NCI-H146 (cell line): ENCODE measurements around the gene GRK5.
"Not testable (repeated sequence)": the region's sequence is repeated elsewhere in the genome, so short reads cannot be mapped to it uniquely, and the experiment has no call there.

Experiments
- DNase-seq: peaks from one replicate; lab custom pipeline; 2025; lab: John Stamatoyannopoulos, UW

GRK5 gene

DNA sequence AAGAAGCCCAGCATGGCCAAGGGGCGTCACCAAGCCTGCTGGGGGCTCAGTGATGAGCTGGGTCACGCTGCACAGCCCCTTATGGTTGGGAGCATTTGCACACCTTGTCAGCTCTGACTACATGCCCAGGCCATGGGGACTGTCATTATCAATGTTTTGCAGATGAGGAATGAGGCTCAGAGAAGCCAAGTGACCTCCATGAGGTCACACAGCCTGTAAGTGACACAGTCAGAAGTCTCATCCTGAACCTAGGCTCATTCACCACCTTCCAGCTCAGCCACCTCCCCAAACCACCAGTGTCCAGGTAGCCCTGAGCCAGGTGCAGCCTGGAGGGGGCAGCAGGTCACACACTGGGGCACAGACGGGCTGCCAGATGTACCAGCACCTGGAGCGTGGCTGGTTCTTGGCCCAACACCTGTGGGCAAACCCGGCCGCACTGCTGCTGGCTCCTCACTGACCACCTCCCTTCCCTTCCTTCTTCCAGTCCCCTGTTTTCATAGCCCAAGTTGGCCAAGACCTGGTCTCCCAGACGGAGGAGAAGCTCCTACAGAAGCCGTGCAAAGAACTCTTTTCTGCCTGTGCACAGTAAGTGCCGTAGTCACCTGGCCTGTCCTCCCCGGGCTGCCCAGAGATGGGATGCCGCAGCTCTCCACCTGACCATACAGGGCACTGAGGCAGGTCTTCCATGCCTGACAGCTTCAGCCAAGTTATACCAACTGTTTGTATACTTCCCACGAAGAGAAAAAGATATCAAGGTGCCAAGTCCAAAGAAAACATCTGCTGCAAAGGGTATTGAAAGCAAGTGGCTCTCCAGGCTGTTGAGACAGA lies 215.5 kb downstream of the GRK5 start:
- DNase-seq, result no peak

- DNase-seq, result no peak
Observed at GRCh38 chr10:119423510-119424257, 216.3 kb downstream of the GRK5 start.

DNA sequence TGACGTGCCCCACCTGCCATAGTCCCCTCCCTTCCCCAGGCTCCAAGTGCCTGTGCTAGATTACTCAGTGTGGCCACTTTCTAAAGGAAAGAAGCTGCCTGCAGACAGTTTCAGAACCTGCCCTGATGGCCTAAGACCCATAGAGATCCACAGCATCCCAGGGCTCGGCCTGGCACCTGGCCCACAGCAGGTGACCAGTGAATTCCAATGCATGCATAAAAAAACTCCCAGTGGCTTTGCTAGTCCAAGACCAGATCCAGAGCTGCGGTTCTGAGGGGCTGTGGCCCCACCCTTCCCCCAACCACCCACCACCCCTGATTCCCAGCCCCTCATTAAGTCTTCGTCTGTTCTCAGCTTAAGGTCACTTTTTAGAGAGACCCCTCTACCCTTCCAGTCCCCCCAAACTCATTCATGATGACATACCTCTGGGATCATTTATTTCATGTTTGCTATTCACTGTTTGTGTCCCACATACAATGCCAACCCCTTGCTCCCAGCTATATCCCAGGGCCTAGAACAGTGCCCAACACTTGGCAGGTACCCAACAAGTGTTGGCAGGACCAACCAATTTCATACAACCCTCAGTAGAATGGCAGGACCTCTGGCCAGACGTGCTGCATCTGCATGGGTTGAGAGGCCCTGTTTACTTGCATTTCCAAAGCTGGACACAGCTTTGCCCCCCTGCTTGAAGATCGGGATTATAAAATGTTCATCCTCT lies 217.0 kb downstream of the GRK5 start:
- DNase-seq, result no peak

DNA sequence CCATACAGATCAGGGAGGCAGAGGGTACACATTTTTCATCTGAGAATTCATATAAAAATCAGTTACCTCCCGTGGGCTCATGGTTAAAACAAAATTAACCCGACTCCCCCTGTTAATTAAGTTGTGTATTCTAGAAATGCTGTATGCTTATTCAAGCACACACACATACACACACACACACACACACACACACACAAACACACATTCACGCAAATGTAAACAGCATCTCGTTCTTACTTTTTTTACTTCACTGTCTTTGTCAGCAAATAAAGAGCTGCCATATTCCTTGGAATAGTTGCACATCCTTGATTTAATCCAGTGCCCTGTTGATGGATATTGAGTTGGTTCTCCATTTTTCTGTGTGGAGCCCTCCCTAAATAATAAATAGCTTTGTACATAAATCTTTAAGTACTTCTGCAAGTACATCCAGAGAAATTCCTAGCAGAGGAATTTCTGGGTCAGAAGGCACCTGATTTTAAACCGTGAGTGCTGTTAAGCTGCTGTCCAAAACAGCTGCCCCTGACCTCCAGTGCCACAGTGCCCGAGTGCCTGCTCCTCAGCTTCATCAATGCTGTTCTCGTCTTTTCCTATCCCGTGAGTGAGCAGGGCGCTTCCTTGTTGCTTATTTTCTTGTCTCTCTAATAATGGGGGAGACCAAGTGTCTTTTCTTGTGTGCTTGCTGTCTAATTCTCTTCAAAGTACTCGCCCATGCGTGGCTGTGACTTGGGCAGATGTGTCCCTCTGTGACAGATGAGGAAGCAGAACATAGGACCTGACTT lies 217.9 kb downstream of the GRK5 start:
- no peak for DNase-seq

DNA sequence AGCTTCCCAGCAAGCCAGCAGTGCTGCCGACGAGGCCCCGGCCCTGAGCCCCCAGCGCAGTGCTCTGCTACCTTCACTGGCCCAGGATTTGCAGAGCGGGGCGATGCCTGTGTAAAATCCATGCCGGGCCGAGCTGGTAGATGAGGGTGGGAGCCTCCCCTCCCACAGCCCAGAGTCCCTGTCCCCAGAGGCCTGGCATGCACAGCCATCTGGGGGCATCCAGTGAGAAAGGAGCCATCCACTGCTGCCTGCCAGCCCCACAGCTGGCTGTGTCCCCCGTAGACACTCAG lies 218.5 kb downstream of the GRK5 start:
- no peak for DNase-seq

- DNase-seq, result no peak
Observed at GRCh38 chr10:119426699-119427098, 219.3 kb downstream of the GRK5 start.

GRCh38 chr10:119427263-119427864 lies 220.0 kb downstream of the GRK5 start:
- no peak for DNase-seq

DNA sequence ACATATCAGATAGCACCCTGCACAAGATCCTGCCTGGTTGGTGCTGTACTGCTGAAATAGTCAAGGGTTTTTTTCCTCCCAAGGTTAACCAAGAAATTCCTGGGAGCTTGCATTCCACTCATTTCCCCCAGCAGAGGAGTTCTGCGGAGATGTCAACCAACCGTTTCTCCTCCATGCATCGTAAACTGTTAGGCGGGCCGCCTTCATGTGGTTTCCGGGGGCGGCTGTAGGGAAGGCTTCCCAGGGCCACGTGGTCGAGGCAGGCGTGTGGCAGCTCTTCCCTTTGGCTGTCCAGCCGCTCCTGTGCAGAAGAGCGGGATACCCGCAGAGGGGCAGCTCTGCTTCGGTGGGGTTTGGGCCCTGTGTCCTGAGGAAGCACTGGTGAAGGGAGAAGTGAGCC lies 221.4 kb downstream of the GRK5 start:
- DNase-seq, result no peak

DNA sequence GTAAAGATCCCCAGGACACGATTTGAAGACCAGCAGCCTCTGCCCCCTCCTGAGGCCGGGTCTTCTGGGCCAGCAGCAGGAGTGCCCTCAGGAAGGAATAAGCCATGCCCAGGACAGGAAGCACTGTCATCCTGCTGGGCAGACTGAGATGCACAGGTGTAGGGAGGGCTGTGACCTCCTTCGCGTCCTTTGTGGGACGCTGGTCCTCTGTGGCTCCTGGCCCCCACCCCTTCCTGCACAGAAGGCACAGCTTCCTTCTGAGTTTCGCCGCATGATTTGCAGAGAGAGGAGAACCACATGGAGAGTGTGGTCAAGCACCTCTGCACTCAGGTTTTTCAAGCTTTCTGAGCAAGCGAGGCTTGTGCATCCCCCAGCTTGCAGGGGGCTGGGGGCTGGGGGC lies 222.4 kb downstream of the GRK5 start:
- no peak for DNase-seq

GRCh38 chr10:119431034-119431772 lies 223.8 kb downstream of the GRK5 start:
- DNase-seq, result no peak

- DNase-seq, result no peak
Observed at GRCh38 chr10:119431773-119432135, 224.4 kb downstream of the GRK5 start.

DNA sequence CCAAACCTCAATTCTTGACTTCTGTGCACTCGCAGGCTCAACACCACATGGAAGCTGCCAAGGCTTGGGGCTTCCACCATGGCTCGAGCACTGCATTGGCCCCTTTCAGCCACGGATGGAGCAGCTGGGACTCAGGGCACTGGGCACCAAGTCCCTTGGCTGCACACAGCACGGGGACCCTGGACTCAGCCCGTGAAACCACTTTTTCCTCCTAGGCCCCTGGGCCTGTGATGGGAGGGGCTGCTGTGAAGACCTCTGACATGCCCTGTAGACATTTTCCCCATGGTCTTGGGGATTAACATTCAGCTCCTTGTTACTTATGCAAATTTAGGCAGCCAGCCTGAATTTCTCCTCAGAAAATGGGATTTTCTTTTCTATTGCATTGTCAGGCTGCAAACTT lies 227.6 kb downstream of the GRK5 start:
- DNase-seq, result not testable (repeated sequence)

DNA sequence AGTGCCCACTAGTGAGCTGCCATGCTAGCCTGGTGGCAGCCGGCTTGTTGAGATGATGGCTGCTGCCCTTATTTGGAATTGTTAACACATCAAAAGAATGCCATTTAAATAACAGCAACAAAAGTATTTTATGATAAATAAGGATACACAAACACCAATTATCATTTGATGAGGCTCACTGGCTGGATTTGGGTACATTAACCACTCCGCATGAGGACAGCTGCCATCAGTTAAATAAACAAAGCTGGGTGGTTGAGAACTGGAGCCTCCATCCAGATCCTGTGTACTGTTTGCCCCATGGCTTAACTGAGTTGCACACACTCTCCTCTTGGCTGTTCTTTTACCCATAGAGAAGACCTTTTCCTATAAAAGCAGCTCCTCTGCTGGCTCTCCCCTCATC lies 231.3 kb downstream of the GRK5 start:
- no peak for DNase-seq

DNA sequence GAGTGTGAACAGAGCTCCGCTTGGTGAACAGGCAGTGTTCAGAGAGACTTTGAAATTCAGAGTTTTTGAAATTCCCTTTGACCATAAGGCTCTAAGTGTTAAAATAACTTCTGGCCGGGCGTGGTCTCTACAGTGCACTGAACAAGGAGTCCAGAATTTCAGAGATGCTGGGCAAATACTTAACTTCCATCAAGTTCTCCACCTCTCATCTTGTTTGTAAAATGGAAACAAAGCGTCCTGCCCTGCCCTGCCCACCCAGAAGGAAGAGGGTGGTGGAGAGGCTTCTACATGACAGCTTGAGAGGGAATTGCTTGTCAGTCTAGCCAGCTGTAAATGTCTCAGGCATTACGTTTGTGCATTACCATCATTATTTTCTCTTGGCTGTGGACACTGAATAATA lies 232.6 kb downstream of the GRK5 start:
- no peak for DNase-seq

DNA sequence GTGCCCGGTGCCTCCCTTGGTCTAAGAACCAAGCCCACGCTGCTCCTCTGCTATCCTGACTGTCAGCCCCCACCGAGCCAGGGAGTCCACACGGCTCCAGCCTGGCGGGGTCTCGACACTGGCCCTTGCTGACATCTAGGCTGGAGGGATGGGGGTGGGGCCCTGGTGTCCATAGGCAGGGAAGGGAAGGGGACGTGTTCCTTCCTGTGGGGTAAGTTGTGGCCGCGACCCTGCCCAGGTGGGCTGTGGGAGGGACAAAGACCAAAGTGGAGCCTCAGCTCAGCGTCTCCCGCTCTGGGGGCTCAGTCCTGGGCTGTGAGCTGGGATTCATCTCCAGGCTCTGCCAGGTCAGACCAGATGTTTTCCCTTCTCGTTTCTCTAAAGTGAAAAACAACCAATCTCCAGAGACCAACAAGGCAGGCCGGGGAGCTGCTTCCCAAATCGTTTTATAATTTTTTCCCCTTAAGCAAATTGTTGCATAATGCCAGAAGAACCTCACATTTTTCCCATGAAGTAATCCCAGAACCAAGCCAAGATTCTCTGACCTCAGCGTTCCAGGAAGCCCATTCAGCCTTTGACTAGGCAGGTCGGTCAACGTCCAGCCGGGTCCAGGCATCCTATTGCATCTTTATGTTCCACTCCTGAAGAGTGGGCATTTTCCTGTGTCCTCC lies 233.9 kb downstream of the GRK5 start:
- no peak for DNase-seq

GRCh38 chr10:119441921-119442757 lies 234.8 kb downstream of the GRK5 start:
- no peak for DNase-seq

DNA sequence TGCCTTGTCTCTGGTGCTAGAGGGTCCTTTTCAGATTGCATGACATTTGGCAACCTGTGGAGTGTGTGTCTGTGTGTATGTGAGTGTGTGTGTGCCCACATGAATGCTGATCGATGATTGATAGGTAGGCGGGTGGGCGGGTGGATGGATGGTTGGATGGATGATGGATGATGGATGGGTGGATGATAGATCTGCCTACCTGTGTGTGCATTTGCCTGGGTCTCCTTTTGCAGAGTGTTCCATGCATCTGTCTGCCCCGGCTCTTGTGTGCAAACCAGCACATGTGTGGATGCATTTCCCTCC lies 235.3 kb downstream of the GRK5 start:
- no peak for DNase-seq

GRCh38 chr10:119443441-119443840 lies 236.1 kb downstream of the GRK5 start:
- no peak for DNase-seq

- DNase-seq, result no peak
Observed at GRCh38 chr10:119443970-119444660, 236.7 kb downstream of the GRK5 start.
